Measurements from ENCODE around the gene RPS8.

GRCh38 chr1:44808063-44808937 is 33.0 kb downstream of the RPS8 start, which contains the start of gene BTBD19:
- no peak for TF ChIP-seq CTCF (IDR thresholded peaks at IDR 0.05)
- TF ChIP-seq EZH2 (IDR thresholded peaks at IDR 0.05): no peak
- no peak for TF ChIP-seq EZH2phosphoT487 (IDR thresholded peaks at IDR 0.05)
